Ovary (tissue), 3 donors: ENCODE results near the gene PIGU.

Experiments used
- CTCF ChIP-seq, 3 donors: fragments of 450-650 bp in 2 of 3; fragments of 200-600 bp in 1 of 3; IDR thresholded peaks; one replicate each; pipeline versions ENCODE4 v1.5.1 to v1.8.0; 2016 to 2022; ENCODE audit warnings: antibody characterized with exemption in 3 of 3, mild to moderate bottlenecking in 1 of 3
- EP300 ChIP-seq: sonication (generic); formaldehyde crosslinking; IDR thresholded peaks from one replicate; pipeline ENCODE4 v1.6.1; 2017; ENCODE audit warnings: antibody characterized with exemption
- donor health status: DM: no; HTN: no; CAD: no.

- TF ChIP-seq EP300, result no peak
- no peak for TF ChIP-seq CTCF (IDR thresholded peaks at IDR 0.05)
Observed at GRCh38 chr20:34515484-34516246, 161.2 kb downstream of the PIGU start.
